Tibial nerve (tissue), 4 donors: Measurements from ENCODE around the gene CCDC182.

Experiments used
- CTCF ChIP-seq, 5 experiments: fragments of 200-600 bp in 3 of 5; fragments of 450-650 bp in 2 of 5; sonication (generic) in 3 of 5; IDR thresholded peaks; one replicate each; pipeline ENCODE4 v1.5.1; 2016 to 2019; ENCODE audit warnings: antibody characterized with exemption in 5 of 5, mild to moderate bottlenecking in 3 of 5, moderate library complexity in 2 of 5
- EP300 ChIP-seq, 2 donors: sonication (generic); formaldehyde crosslinking; IDR thresholded peaks; one replicate each; pipeline ENCODE4 v1.6.1; 2017; ENCODE audit warnings: antibody characterized with exemption in 2 of 2, mild to moderate bottlenecking in 1 of 2

GRCh38 chr17:57778306-57778705 lies 33.2 kb upstream of the CCDC182 start:
- TF ChIP-seq CTCF (IDR thresholded peaks at IDR 0.05) (no peak), EP300 (IDR thresholded peaks at IDR 0.05) (no peak)
